Measurements from ENCODE around the gene PNMA1.

The PNMA1 gene

GRCh38 chr14:73713803-73714655 lies at the start of gene PNMA1:
TSS of gene PNMA1 (minus strand) at chr14:73714384. CDS start at chr14:73713639, 745 bp downstream.
- peak; percentile 77 for DNase-seq

GRCh38 chr14:73763396-73763795 lies 49.2 kb upstream of the PNMA1 start:
- no peak for DNase-seq

- DNase-seq, result no peak
These were observed 48.2 kb upstream of the PNMA1 start for GRCh38 chr14:73762375-73762822.

GRCh38 chr14:73761618-73762355 lies 47.6 kb upstream of the PNMA1 start:
- DNase-seq, result no peak

- no peak for DNase-seq
These were observed 46.7 kb upstream of the PNMA1 start for GRCh38 chr14:73760598-73761586.

GRCh38 chr14:73759714-73760597 lies 45.8 kb upstream of the PNMA1 start:
- peak; percentile 98 for DNase-seq

GRCh38 chr14:73759183-73759713 lies 45.1 kb upstream of the PNMA1 start:
- DNase-seq, result peak; percentile 71

GRCh38 chr14:73758392-73759182 lies 44.4 kb upstream of the PNMA1 start:
- peak; percentile 78 for DNase-seq

- DNase-seq, result no peak
These were observed 43.8 kb upstream of the PNMA1 start for GRCh38 chr14:73757876-73758391.

GRCh38 chr14:73757381-73757780 lies 43.2 kb upstream of the PNMA1 start:
- no peak for DNase-seq

GRCh38 chr14:73755434-73756014 lies 41.3 kb upstream of the PNMA1 start:
- DNase-seq, result no peak

- no peak for DNase-seq
These were observed 40.8 kb upstream of the PNMA1 start for GRCh38 chr14:73754911-73755360.

GRCh38 chr14:73753887-73754795 lies 40.0 kb upstream of the PNMA1 start:
- DNase-seq, result no peak

GRCh38 chr14:73753124-73753886 lies 39.1 kb upstream of the PNMA1 start:
- DNase-seq, result peak; percentile 97

GRCh38 chr14:73752297-73752992 lies 38.3 kb upstream of the PNMA1 start:
- peak; percentile 91 for DNase-seq

- DNase-seq, result no peak
These were observed 37.0 kb upstream of the PNMA1 start for GRCh38 chr14:73751157-73751691.

- no peak for DNase-seq
These were observed 36.3 kb upstream of the PNMA1 start for GRCh38 chr14:73750531-73750901.
